Large intestine (tissue), 3 donors: Measurements from ENCODE around the gene GRID1. TPM values are rescaled to one million over a fixed set of nuclear protein-coding genes. Genes with fewer than 3 reads are reported as not detected.

Experiments
- DNase-seq, 2 donors: peaks; one replicate each; pipeline versions ENCODE4 v3.0.0 to v3.0.0-alpha.2; 2013
- H3K27ac ChIP-seq: one replicate; pipeline ENCODE4 v1.5.1; 2013; ENCODE audit warnings: low read length
- H3K27me3 ChIP-seq: 2 replicates; pipeline ENCODE4 v1.6.1; 2013; ENCODE audit warnings: low read length; ENCODE audit not compliant: control insufficient read depth, insufficient read depth
- H3K36me3 ChIP-seq: 2 replicates; pipeline ENCODE4 v1.6.1; 2013; ENCODE audit warnings: low read length; ENCODE audit not compliant: control insufficient read depth, insufficient read depth
- H3K4me1 ChIP-seq: one replicate; pipeline ENCODE4 v1.6.1; 2013; ENCODE audit warnings: low read length; ENCODE audit not compliant: control insufficient read depth, insufficient read depth
- H3K4me3 ChIP-seq: one replicate; pipeline ENCODE4 v1.5.1; 2013; ENCODE audit warnings: low read length
- H3K9me3 ChIP-seq: one replicate; pipeline ENCODE4 v1.6.1; 2013; ENCODE audit warnings: mild to moderate bottlenecking, low read depth, low read length, moderate library complexity; ENCODE audit not compliant: control insufficient read depth
- WGBS: methylation state at CpG from one replicate; pipeline ENCODE4 v1.1.5; 2013; ENCODE audit warnings: low lambda C conversion rate; ENCODE audit not compliant: insufficient coverage; 5-methylcytosine and 5-hydroxymethylcytosine counted together
- polyA plus RNA-seq: library from polyadenylated mRNA; unstranded; fragments of 120-200 nt; gene quantifications from one replicate; pipeline ENCODE4 v1.2.1, GENCODE V29; 2013

GRID1 gene
- polyA plus RNA-seq, 1 donor: 1.7 TPM

DNA sequence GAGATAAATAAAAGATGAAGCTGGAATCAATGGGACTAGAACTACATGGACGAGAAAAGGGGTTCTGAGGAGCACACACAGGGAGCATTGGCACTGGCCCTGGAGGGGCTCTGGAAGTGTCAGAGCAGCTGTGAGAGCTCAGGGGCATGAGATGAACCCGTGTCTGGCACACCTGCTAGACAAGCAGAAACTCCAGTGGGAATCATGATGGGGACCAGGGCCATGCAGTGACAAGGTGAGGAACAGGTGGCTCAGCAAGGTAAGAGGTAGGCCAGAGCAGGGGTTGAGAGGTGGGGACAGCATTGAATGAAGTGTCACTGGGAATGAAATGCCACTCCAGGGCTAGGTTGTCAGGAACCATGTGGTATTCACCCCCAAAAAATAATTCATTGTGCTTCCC, 588.5 kb downstream of the GRID1 start:
- Histone ChIP-seq H3K4me3 (no peak overlapping the region), H3K9me3 (no peaks in the 10 kb centered on the region), H3K27me3 (no peaks in the 10 kb centered on the region), H3K4me1 (no peaks in the 10 kb centered on the region), H3K27ac (no peak overlapping the region), H3K36me3 (no peaks in the 10 kb centered on the region)
- WGBS: 60% methylated on average over 1 of the region's 2 CpGs
- DNase-seq: no peak

DNA sequence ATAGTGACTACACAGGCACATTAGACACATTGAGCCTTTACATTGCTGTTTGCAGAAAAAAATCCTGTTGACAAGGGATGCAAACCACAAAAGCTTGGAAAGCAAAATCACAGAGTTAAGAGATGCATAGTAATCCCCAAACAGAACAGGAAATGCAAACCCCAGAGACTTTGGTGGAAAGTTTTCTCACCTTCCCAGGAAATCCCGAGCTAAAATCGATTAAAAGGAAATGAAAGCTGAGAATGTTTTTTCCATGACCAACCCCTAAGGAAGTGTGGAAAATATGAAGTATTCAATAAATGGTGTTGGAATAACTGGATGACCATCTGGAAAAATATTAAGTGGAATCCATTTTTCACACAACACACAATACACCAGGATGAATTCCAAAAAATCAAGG, 598.7 kb downstream of the GRID1 start:
- H3K4me3 ChIP-seq: no peak overlapping the region
- WGBS: 100% methylated on average over 2 of the region's 2 CpGs

DNA sequence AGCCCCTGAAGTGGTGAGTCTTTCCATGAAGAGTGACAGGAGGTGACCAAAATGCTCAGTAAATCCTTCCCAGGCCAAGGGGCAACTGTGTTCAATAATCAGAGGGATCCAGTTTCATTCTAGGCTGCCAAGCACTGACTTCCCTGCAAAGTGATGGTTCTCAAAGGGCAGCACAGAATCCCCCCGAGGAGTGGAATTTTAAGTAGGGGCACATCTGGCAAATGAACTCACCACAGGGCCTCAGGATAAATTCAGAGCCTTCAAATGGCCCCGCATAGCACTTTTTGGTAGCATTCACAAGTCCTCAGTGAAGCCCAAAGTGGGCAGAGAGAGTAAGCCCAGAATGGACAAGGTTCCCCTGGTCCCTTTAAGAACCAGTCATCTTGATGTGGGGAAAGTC, 602.5 kb downstream of the GRID1 start:
- H3K4me3 ChIP-seq: no peak overlapping the region
- DNase-seq: no peak
- H3K4me1 ChIP-seq: no peaks in the 10 kb centered on the region
- no peaks in the 10 kb centered on the region for H3K27me3 ChIP-seq
- H3K36me3 ChIP-seq: no peaks in the 10 kb centered on the region
- H3K27ac ChIP-seq: no peak overlapping the region
- H3K9me3 ChIP-seq: no peaks in the 10 kb centered on the region
- no CpG with 5 or more reads among the region's 2 CpGs for WGBS

More for the DNA sequence above, 598.7 kb downstream of the GRID1 start:
- H3K27ac ChIP-seq: no peak overlapping the region
- no peaks in the 10 kb centered on the region for H3K4me1 ChIP-seq
- DNase-seq: no peak
- H3K9me3 ChIP-seq: no peaks in the 10 kb centered on the region
- H3K27me3 ChIP-seq: no peaks in the 10 kb centered on the region
- no peaks in the 10 kb centered on the region for H3K36me3 ChIP-seq

DNA sequence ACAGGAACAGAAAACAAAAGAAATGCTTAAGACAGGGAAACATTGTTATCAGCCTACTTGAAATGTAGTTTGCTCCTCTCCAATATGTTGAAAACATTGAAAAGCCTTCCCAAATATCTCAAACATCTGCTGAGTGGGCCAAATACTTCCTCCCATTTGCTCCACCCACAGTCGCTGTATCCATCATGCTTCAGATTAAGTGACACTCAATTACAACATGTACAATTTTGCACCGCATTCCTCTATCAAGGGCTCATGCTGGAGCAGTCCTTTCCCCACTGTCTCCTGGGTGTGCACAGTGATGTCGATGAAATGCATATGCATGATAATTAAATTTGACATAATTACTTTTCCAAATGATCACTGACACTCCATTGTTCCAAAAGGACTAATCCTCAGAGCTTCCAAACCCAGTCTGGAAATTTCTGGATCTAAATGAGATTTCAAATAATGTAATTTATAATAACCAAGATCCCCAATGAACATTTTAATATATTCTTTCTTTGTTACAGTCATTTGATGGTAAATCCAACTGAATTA, 604.6 kb downstream of the GRID1 start:
- no CpG with 5 or more reads among the region's 3 CpGs for WGBS

DNA sequence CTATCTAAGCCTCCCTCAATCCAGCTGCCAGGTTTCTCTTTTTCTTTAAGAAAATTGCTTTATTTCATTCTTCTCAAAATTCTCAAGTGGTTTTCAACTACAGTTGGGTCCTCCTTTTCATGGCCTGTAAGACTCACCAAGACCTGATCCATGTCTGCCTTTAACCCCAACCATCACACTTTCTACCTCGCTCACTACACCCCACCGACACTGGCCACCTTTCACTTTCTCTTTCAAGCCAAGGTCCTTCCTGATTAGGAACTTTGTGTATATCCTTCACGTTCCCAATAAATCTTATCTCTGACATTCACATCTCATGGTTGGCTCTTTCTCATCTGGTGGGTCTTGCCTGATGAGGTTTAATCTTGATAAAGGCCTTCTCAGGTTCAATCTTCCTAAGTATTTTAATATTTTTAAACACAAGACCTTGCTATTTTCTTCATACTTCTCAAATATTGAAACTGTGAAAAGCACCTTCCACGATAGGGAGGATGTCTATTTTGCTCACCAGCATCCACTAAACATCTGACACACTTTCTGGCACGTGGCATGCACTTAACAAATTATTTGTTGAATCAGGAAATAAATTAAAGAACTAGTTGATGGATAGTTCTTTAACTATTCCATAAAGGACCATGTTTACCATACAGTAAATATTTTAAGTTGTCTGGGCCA, 624.8 kb downstream of the GRID1 start:
- H3K4me1 ChIP-seq: no peaks in the 10 kb centered on the region
- H3K36me3 ChIP-seq: no peaks in the 10 kb centered on the region
- H3K4me3 ChIP-seq: no peak overlapping the region
- no peaks in the 10 kb centered on the region for H3K9me3 ChIP-seq
- no peak overlapping the region for H3K27ac ChIP-seq
- no peaks in the 10 kb centered on the region for H3K27me3 ChIP-seq
- 78% methylated on average over 4 of the region's 5 CpGs for WGBS
- no peak for DNase-seq

More for the DNA sequence above, 604.6 kb downstream of the GRID1 start:
- Histone ChIP-seq H3K4me3 (no peak overlapping the region), H3K36me3 (no peaks in the 10 kb centered on the region), H3K27ac (no peak overlapping the region), H3K9me3 (no peaks in the 10 kb centered on the region), H3K4me1 (no peaks in the 10 kb centered on the region), H3K27me3 (no peaks in the 10 kb centered on the region)
- no peak for DNase-seq

DNA sequence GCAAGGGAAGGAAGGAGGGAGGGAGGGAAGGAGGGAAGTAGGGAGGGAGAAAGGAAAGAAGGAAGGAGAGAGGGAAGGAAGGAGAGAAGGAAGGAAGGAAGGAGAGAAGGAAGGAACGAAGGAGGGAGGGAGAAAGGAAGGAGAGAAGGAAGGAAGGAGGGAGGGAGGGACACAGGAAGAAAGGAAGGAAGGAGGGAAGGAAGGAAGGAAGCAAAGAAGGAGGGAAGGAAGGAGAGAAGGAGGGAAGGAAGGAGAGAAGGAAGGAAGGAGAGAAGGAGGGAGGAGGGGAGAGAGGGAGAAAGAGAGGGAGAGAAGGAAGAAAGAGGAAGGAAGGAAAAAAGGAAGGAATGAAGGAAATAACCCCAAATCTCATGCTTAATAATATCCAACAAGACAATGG, 630.6 kb downstream of the GRID1 start:
- no peak for DNase-seq
- WGBS: 92% methylated on average over 1 of the region's 1 CpG
- Histone ChIP-seq H3K4me3 (no peak overlapping the region), H3K9me3 (no peaks in the 10 kb centered on the region), H3K36me3 (no peaks in the 10 kb centered on the region), H3K27me3 (no peaks in the 10 kb centered on the region), H3K4me1 (no peaks in the 10 kb centered on the region), H3K27ac (no peak overlapping the region)

DNA sequence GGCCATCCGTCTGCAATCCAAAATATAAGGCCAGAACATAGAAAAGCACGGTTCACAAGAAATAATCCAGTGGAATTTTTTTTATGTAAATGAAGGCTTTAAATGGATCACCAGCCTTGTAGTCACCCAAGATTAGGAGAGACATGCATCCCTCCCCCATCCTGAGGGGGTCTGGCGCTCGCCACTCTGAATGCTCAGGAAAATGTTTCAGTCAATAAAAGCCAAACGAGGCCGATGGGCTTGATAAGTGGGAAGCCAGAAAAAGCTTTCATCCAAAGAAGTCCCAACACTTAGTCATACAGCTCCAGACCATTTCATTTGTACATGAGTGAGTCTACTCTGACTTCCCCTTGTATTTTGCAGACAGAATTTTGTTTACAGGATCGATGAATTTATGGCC, 631.8 kb downstream of the GRID1 start:
- H3K27me3 ChIP-seq: no peaks in the 10 kb centered on the region
- H3K9me3 ChIP-seq: no peaks in the 10 kb centered on the region
- H3K4me3 ChIP-seq: no peak overlapping the region
- H3K36me3 ChIP-seq: no peaks in the 10 kb centered on the region
- no peaks in the 10 kb centered on the region for H3K4me1 ChIP-seq
- no peak overlapping the region for H3K27ac ChIP-seq
- no peak for DNase-seq
- 75% methylated on average over 1 of the region's 7 CpGs for WGBS

DNA sequence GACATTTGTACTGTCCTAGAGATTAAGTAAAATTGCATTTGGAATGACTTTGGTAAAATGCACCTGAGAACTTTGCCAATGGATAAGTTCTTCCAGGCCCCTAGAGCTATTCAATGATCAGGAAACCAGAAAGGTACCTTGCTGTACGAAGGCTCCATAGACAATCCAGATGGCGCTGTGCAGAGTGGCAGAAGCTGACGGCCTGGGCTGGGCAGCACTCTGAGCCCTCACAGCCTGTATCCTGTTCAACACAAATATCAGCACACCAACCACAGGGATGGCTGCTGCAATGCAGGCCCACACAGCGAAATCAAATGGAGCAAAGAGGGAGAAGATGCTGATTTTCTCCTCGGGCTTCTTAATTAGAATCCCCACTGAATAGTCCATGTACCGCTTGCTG, 642.4 kb downstream of the GRID1 start:
- Histone ChIP-seq H3K27ac (no peak overlapping the region), H3K4me1 (no peaks in the 10 kb centered on the region), H3K27me3 (peaks cover 3% of the 10 kb centered on the region), H3K9me3 (no peaks in the 10 kb centered on the region), H3K4me3 (no peak overlapping the region), H3K36me3 (no peaks in the 10 kb centered on the region)
- DNase-seq: no peak
- WGBS: no CpG with 5 or more reads among the region's 6 CpGs

DNA sequence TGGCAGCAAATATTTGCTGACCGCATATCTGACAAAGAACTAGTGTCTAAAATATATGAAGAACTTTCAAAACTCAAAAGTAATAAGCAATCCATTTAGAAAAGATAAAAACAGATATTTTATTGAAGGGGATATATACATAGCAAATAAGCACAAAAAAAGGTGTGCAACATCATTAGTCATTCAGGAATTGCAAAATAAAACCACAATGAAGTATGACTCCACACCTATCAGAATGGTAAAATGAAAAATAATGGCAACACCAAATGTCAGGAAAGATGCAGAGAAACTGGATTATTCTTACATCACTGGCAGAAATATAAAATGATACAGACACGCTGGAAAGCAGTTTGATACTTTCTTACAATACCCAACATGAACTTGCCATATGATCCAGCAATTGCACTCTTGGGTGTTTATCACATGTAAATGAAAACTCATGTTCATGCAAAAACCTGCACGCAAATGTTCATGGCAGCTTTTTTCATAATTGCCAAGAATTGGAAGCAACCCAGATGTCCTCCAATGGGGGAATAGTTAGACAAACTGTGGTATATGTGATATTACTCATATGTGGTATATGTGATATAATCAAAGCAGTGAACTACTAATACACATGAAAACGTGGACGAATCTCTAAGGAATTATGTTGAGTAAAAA, 645.5 kb downstream of the GRID1 start:
- Histone ChIP-seq H3K27me3 (peaks cover 3% of the 10 kb centered on the region), H3K4me3 (no peak overlapping the region), H3K9me3 (no peaks in the 10 kb centered on the region), H3K27ac (no peak overlapping the region), H3K4me1 (no peaks in the 10 kb centered on the region), H3K36me3 (no peaks in the 10 kb centered on the region)
- no CpG with 5 or more reads among the region's 5 CpGs for WGBS
- no peak for DNase-seq

DNA sequence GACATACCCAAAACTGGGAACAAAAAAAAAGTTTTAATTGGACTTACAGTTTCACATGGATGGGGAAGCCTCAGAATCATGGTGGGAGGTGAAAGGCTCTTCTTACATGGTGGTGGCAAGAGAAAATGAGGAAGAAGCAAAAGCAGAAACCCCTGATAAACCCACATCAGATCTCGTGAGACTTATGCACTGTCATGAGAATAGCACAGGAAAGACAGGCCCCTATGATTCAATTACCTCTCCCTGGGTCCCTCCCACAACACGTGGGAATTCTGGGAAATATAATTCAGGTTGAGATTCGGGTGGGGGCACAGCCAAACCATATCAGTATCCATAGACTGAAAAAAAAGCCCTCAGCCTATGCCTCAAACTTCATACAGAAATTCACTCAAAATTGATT, 647.2 kb downstream of the GRID1 start:
- H3K27ac ChIP-seq: no peak overlapping the region
- DNase-seq: no peak
- WGBS: no CpG with 5 or more reads among the region's 3 CpGs
- H3K4me1 ChIP-seq: no peaks in the 10 kb centered on the region
- H3K27me3 ChIP-seq: peaks cover 3% of the 10 kb centered on the region
- no peaks in the 10 kb centered on the region for H3K36me3 ChIP-seq
- H3K4me3 ChIP-seq: no peak overlapping the region
- no peaks in the 10 kb centered on the region for H3K9me3 ChIP-seq

DNA sequence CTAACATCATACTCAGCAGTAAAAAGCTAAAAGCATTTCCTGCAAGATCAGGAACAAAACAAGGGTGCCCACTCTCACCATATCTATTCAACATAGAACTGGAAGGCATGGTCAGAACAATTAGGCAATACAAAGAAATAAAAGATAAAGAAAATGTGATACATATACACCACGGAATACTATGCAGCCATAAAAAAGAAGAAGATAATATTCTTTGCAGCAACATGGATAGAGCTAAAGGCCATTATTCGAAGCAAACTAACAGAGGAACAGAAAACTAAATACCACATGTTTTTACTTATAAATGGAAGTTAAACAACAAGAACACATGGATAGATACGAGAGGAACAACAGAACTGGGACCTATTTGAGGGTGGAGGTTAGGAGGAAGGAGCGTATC, 652.7 kb downstream of the GRID1 start:
- Histone ChIP-seq H3K4me1 (no peaks in the 10 kb centered on the region), H3K27me3 (no peaks in the 10 kb centered on the region), H3K4me3 (no peak overlapping the region), H3K27ac (no peak overlapping the region), H3K36me3 (no peaks in the 10 kb centered on the region), H3K9me3 (no peaks in the 10 kb centered on the region)
- DNase-seq: no peak
- WGBS: 90% methylated on average over 3 of the region's 4 CpGs
